GM15510 (cell line): ENCODE data around the gene ELF2.

Experiments
- POLR2A ChIP-seq: IDR thresholded peaks from 3 replicates; pipeline ENCODE4 v1.6.1; 2011; ENCODE audit warnings: borderline replicate concordance; ENCODE audit not compliant: insufficient read length; ENCODE audit errors: extremely low read depth

ELF2 gene

GRCh38 chr4:139196462-139196861 is 19.4 kb upstream of the ELF2 start:
- no peak for TF ChIP-seq POLR2A

GRCh38 chr4:139191373-139191772 is 14.4 kb upstream of the ELF2 start:
- no peak for TF ChIP-seq POLR2A

- TF ChIP-seq POLR2A: no peak
Measured at GRCh38 chr4:139189972-139190371, 13.0 kb upstream of the ELF2 start.

GRCh38 chr4:139189417-139189749 is 12.4 kb upstream of the ELF2 start:
- no peak for TF ChIP-seq POLR2A

GRCh38 chr4:139188648-139189416 is 11.8 kb upstream of the ELF2 start:
- no peak for TF ChIP-seq POLR2A

- TF ChIP-seq POLR2A: no peak
Measured at GRCh38 chr4:139184129-139184528, 7.1 kb upstream of the ELF2 start.

GRCh38 chr4:139177869-139178619 is 1.0 kb upstream of the ELF2 start:
- peak; percentile 59 for TF ChIP-seq POLR2A

- TF ChIP-seq POLR2A: no peak
Measured at GRCh38 chr4:139176302-139177048, 543 bp downstream of the ELF2 start.

GRCh38 chr4:139175646-139176301 is 1.2 kb downstream of the ELF2 start:
- no peak for TF ChIP-seq POLR2A

- TF ChIP-seq POLR2A: no peak
Measured at GRCh38 chr4:139171876-139172691, 4.9 kb downstream of the ELF2 start.

GRCh38 chr4:139170932-139171331 is 6.1 kb downstream of the ELF2 start:
- no peak for TF ChIP-seq POLR2A

GRCh38 chr4:139167774-139168444 is 9.1 kb downstream of the ELF2 start:
- no peak for TF ChIP-seq POLR2A

GRCh38 chr4:139164731-139165130 is 12.3 kb downstream of the ELF2 start:
- no peak for TF ChIP-seq POLR2A
